DND-41 (cell line): Measurements from ENCODE around the gene SPATA6L.

Source experiments
- ATAC-seq: fragments of 200-7000 bp; cut with Tn5 transposase; 3 replicates; pipeline ENCODE4 v1.9.1; 2021; ENCODE audit warnings: low read depth; ENCODE audit not compliant: insufficient read depth
- DNase-seq: peaks from one replicate; pipeline ENCODE4 v3.0.0-alpha.2; 2020
- H2AFZ ChIP-seq: 2 replicates; pipeline ENCODE4 v1.6.0; 2012; ENCODE audit warnings: low read depth, low read length
- H3K27ac ChIP-seq: 2 replicates; pipeline ENCODE4 v1.5.1; 2012; ENCODE audit warnings: low read length, inconsistent platforms
- H3K27me3 ChIP-seq: fragments of 200-600 bp; sonication (generic); 2 replicates; pipeline ENCODE4 v1.6.0; 2012; ENCODE audit warnings: low read length, mild to moderate bottlenecking, inconsistent platforms; ENCODE audit not compliant: insufficient read depth, poor library complexity
- H3K36me3 ChIP-seq: 2 replicates; pipeline ENCODE4 v1.5.1; 2012; ENCODE audit warnings: low read length, inconsistent platforms; ENCODE audit not compliant: insufficient read depth
- H3K4me1 ChIP-seq: 2 replicates; pipeline ENCODE4 v1.5.1; 2012; ENCODE audit warnings: mild to moderate bottlenecking, low read length; ENCODE audit not compliant: insufficient read depth
- H3K4me2 ChIP-seq: 2 replicates; pipeline ENCODE4 v1.6.0; 2012; ENCODE audit warnings: mild to moderate bottlenecking, moderate library complexity, low read length, inconsistent platforms; ENCODE audit not compliant: insufficient read depth
- H3K4me3 ChIP-seq, 2 experiments: fragments of 200-600 bp in 1 of 2; shearing (Covaris generic) in 1 of 2; 2 replicates each; pipeline ENCODE4 v1.5.1; 2012 to 2016; ENCODE audit warnings: inconsistent platforms in 2 of 2, low read length in 2 of 2, mild to moderate bottlenecking in 2 of 2, low read depth in 1 of 2, moderate library complexity in 1 of 2
- H3K79me2 ChIP-seq: 2 replicates; pipeline ENCODE4 v1.6.0; 2012; ENCODE audit warnings: low read length, inconsistent platforms; ENCODE audit not compliant: insufficient read depth
- H3K9ac ChIP-seq: 2 replicates; pipeline ENCODE4 v1.6.0; 2012; ENCODE audit warnings: low read depth, mild to moderate bottlenecking, inconsistent platforms, low read length, moderate library complexity
- H3K9me3 ChIP-seq: 2 replicates; pipeline ENCODE4 v1.5.1; 2012; ENCODE audit warnings: low read length, moderate library complexity, mild to moderate bottlenecking, inconsistent platforms; ENCODE audit not compliant: insufficient read depth, severe bottlenecking
- H4K20me1 ChIP-seq: 2 replicates; pipeline ENCODE4 v1.6.0; 2012; ENCODE audit warnings: low read length; ENCODE audit not compliant: insufficient read depth
- EZH2 ChIP-seq: IDR thresholded peaks from 3 replicates; pipeline ENCODE4 v1.6.1; 2012; ENCODE audit warnings: borderline replicate concordance, low read depth, mild to moderate bottlenecking, moderate library complexity, low read length, inconsistent platforms; ENCODE audit not compliant: severe bottlenecking
- TF ChIP-seq, protein P1 (sequence below): IDR thresholded peaks from 2 replicates; pipeline ENCODE4 v1.5.1; 2012; ENCODE audit warnings: borderline replicate concordance, low read length, moderate library complexity, mild to moderate bottlenecking; ENCODE audit not compliant: poor library complexity, severe bottlenecking; ENCODE audit errors: extremely low read depth

Gene SPATA6L

DNA sequence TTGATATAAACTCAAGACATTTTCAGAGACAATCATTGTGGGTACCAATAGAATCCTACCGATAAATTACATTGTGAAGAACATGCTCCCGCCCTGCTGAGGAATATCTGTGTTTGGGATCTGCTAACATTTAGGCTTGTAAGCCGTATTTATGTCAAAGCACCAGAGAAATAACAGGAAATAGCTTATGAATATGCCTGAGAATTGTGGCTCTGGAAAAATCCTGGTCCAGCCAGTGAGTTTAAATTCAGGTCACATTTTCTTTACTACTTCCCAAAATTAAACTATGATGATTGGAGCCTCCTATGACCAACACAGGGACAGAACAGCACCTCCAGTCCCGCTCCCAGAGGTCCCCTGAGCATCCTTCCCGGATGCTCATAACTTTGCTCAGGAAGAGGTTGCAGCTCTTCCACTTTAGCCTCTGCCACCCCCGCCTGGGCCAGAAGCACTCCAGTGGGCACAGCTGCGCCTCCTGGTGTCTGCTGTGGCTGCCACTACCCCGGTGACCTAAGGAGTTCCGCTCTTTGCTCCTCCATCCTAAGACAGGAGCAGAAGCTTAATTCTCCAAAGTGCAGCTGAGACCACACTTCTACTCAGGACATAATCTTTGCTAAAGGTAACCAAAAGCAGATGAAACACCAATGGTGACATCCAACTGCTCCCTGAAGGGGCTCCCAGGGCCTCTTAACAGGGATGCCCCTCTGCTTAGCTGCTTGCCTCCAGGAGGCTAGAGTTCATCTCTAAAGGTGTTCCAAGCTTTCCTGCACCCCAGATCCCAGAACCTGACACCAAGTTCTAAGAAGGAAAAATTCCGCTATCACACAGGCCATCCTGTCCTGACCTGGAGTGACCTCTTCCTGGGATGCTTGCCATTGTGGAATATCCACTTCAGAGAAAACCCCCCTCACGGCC is 117.2 kb downstream of the SPATA6L start:
- no peak overlapping the region for H3K4me2 ChIP-seq
- no peaks in the 10 kb centered on the region for H3K36me3 ChIP-seq
- H3K27ac ChIP-seq, result no peak overlapping the region
- no peak overlapping the region for H2AFZ ChIP-seq
- H3K4me3 ChIP-seq, result no peak overlapping the region
- no peak overlapping the region for H3K9ac ChIP-seq
- no peaks in the 10 kb centered on the region for H3K27me3 ChIP-seq
- TF ChIP-seq EZH2, result no peak
- TF ChIP-seq, protein P1, sequence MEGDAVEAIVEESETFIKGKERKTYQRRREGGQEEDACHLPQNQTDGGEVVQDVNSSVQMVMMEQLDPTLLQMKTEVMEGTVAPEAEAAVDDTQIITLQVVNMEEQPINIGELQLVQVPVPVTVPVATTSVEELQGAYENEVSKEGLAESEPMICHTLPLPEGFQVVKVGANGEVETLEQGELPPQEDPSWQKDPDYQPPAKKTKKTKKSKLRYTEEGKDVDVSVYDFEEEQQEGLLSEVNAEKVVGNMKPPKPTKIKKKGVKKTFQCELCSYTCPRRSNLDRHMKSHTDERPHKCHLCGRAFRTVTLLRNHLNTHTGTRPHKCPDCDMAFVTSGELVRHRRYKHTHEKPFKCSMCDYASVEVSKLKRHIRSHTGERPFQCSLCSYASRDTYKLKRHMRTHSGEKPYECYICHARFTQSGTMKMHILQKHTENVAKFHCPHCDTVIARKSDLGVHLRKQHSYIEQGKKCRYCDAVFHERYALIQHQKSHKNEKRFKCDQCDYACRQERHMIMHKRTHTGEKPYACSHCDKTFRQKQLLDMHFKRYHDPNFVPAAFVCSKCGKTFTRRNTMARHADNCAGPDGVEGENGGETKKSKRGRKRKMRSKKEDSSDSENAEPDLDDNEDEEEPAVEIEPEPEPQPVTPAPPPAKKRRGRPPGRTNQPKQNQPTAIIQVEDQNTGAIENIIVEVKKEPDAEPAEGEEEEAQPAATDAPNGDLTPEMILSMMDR, result peak; percentile 36
- DNase-seq (peak; percentile 7), ATAC-seq (no peak; the same call in 2 of the 3 replicates)
- H3K79me2 ChIP-seq, result no peaks in the 10 kb centered on the region
- H3K9me3 ChIP-seq, result no peaks in the 10 kb centered on the region
- H4K20me1 ChIP-seq, result no peaks in the 10 kb centered on the region
- peaks cover 9% of the 10 kb centered on the region; the same call in 1 of the 2 replicates for H3K4me1 ChIP-seq
